SK-N-SH treated with all-trans-retinoic acid at 6 μM for 48 hours (cell line): ENCODE results near the gene NSD1.

ENCODE experiments used
- TOX ChIP-seq: fragments of 250-450 bp; sonication (Bioruptor Pico); IDR thresholded peaks from 2 replicates; pipeline ENCODE4 v1.8.0; 2021; ENCODE audit warnings: mild to moderate bottlenecking, moderate library complexity, borderline replicate concordance
- ZNF8 ChIP-seq: fragments of 450-650 bp; formaldehyde crosslinking; IDR thresholded peaks from 2 replicates; pipeline ENCODE4 v1.5.0; 2020; ENCODE audit warnings: mild to moderate bottlenecking, moderate library complexity
- TF ChIP-seq, protein P1 (sequence below): fragments of 250-450 bp; sonication (Bioruptor Pico); IDR thresholded peaks from 2 replicates; pipeline ENCODE4 v1.8.0; 2021; ENCODE audit warnings: low read depth, mild to moderate bottlenecking, moderate library complexity, borderline replicate concordance
- TF ChIP-seq, protein P2 (sequence below): fragments of 250-450 bp; sonication (Bioruptor Pico); IDR thresholded peaks from 2 replicates; pipeline ENCODE4 v1.5.1; 2020; ENCODE audit warnings: low read depth, mild to moderate bottlenecking, moderate library complexity
- TF ChIP-seq, protein P3 (sequence below): fragments of 250-450 bp; sonication (Bioruptor Pico); IDR thresholded peaks from 2 replicates; pipeline ENCODE4 v1.5.0; 2020; ENCODE audit warnings: mild to moderate bottlenecking, moderate library complexity

DNA sequence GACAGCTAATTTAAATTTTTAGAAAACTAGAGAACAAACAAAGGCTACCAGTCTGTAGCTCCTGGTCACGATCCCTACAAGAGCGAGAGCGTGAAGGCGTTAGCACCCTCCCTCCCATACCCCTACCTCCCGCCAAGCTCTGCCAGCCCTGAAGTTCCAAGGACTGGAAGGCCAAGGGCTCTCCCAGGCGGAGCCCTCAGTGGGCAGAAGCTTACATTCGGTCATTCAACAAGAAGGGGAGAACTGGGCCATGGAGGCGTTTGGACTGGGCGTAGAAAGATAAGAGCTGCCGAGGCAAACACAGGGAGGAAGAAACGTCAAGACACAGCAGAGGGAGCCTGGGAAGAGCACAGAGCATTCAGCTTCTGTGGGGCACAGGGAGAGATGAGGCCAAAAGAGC lies 175.2 kb downstream of the NSD1 start:
- TF ChIP-seq TOX (CRISPR knock-in tag), result no peak
- TF ChIP-seq, protein P1, sequence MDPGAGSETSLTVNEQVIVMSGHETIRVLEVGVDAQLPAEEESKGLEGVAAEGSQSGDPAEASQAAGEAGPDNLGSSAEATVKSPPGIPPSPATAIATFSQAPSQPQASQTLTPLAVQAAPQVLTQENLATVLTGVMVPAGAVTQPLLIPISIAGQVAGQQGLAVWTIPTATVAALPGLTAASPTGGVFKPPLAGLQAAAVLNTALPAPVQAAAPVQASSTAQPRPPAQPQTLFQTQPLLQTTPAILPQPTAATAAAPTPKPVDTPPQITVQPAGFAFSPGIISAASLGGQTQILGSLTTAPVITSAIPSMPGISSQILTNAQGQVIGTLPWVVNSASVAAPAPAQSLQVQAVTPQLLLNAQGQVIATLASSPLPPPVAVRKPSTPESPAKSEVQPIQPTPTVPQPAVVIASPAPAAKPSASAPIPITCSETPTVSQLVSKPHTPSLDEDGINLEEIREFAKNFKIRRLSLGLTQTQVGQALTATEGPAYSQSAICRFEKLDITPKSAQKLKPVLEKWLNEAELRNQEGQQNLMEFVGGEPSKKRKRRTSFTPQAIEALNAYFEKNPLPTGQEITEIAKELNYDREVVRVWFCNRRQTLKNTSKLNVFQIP (CRISPR knock-in tag), result no peak
- TF ChIP-seq, protein P2, sequence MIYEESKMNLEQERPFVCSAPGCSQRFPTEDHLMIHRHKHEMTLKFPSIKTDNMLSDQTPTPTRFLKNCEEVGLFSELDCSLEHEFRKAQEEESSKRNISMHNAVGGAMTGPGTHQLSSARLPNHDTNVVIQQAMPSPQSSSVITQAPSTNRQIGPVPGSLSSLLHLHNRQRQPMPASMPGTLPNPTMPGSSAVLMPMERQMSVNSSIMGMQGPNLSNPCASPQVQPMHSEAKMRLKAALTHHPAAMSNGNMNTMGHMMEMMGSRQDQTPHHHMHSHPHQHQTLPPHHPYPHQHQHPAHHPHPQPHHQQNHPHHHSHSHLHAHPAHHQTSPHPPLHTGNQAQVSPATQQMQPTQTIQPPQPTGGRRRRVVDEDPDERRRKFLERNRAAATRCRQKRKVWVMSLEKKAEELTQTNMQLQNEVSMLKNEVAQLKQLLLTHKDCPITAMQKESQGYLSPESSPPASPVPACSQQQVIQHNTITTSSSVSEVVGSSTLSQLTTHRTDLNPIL (CRISPR knock-in tag), result no peak
- no peak for TF ChIP-seq ZNF8 (CRISPR knock-in tag)
- TF ChIP-seq, protein P3, sequence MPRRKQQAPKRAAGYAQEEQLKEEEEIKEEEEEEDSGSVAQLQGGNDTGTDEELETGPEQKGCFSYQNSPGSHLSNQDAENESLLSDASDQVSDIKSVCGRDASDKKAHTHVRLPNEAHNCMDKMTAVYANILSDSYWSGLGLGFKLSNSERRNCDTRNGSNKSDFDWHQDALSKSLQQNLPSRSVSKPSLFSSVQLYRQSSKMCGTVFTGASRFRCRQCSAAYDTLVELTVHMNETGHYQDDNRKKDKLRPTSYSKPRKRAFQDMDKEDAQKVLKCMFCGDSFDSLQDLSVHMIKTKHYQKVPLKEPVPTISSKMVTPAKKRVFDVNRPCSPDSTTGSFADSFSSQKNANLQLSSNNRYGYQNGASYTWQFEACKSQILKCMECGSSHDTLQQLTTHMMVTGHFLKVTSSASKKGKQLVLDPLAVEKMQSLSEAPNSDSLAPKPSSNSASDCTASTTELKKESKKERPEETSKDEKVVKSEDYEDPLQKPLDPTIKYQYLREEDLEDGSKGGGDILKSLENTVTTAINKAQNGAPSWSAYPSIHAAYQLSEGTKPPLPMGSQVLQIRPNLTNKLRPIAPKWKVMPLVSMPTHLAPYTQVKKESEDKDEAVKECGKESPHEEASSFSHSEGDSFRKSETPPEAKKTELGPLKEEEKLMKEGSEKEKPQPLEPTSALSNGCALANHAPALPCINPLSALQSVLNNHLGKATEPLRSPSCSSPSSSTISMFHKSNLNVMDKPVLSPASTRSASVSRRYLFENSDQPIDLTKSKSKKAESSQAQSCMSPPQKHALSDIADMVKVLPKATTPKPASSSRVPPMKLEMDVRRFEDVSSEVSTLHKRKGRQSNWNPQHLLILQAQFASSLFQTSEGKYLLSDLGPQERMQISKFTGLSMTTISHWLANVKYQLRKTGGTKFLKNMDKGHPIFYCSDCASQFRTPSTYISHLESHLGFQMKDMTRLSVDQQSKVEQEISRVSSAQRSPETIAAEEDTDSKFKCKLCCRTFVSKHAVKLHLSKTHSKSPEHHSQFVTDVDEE (CRISPR knock-in tag), result no peak
